Lung (tissue), 12 donors: ENCODE results near the gene TMEM239. TPM values are rescaled to one million over a fixed set of nuclear protein-coding genes. Genes with fewer than 3 reads are reported as not detected.

Experiments
- ATAC-seq: fragments of 200-7000 bp; cut with Tn5 transposase; one replicate; pipeline ENCODE4 v1.9.1; 2020; ENCODE audit warnings: moderate number of reproducible peaks; ENCODE audit not compliant: insufficient read depth, low FRiP score
- DNase-seq, 3 donors: peaks; one replicate each; pipeline ENCODE4 v3.0.0-alpha.2; 2013 to 2017
- H3K27ac ChIP-seq, 2 donors: one replicate each; pipeline ENCODE4 v1.5.1; 2013; ENCODE audit warnings: mild to moderate bottlenecking in 2 of 2, moderate library complexity in 2 of 2, control low read depth in 1 of 2, inconsistent platforms in 1 of 2, low read depth in 1 of 2, low read length in 1 of 2
- H3K27me3 ChIP-seq, 3 donors: one replicate each; pipeline ENCODE4 v1.5.1; 2013; ENCODE audit warnings: low read length in 2 of 3; ENCODE audit not compliant: control insufficient read depth in 3 of 3, insufficient read depth in 3 of 3
- H3K36me3 ChIP-seq, 4 donors: one replicate each; pipeline ENCODE4 v1.5.1; 2013; ENCODE audit warnings: low read length in 4 of 4, mild to moderate bottlenecking in 1 of 4, moderate library complexity in 1 of 4; ENCODE audit not compliant: control insufficient read depth in 4 of 4, insufficient read depth in 4 of 4
- H3K4me1 ChIP-seq, 5 donors: one replicate each; pipeline ENCODE4 v1.5.1; 2013; ENCODE audit warnings: low read length in 5 of 5, mild to moderate bottlenecking in 2 of 5, moderate library complexity in 1 of 5; ENCODE audit not compliant: control insufficient read depth in 5 of 5, insufficient read depth in 5 of 5
- H3K4me3 ChIP-seq: one replicate; pipeline ENCODE4 v1.5.1; 2013; ENCODE audit warnings: mild to moderate bottlenecking, control low read depth, moderate library complexity
- H3K9ac ChIP-seq, 2 donors: one replicate each; pipeline ENCODE4 v1.5.1; 2013; ENCODE audit warnings: low read length in 2 of 2, control low read depth in 1 of 2; ENCODE audit not compliant: insufficient read depth in 1 of 2
- H3K9me3 ChIP-seq, 4 donors: one replicate each; pipeline ENCODE4 v1.5.1; 2013; ENCODE audit warnings: low read length in 3 of 4, mild to moderate bottlenecking in 1 of 4, moderate library complexity in 1 of 4; ENCODE audit not compliant: control insufficient read depth in 4 of 4, insufficient read depth in 3 of 4
- WGBS, 2 donors: extraction: QIAGEN DNeasy Blood & Tissue Kit; methylation state at CpG; one replicate each; pipeline ENCODE4 v1.1.7; 2013; 5-methylcytosine and 5-hydroxymethylcytosine counted together
- polyA plus RNA-seq, 2 donors: library from polyadenylated mRNA; stranded (reverse); fragments of 200-250 nt; gene quantifications; one replicate each; pipeline ENCODE4 v1.2.1, GENCODE V29; 2013
- total RNA-seq, 2 donors: library from RNA; depleted of rRNA in 1 of 2; stranded (reverse); fragments of >200 nt in 1 of 2; gene quantifications; one replicate each; pipeline ENCODE4 v1.2.1, GENCODE V29; 2014 to 2021
- TF ChIP-seq, protein P1 (sequence below): IDR thresholded peaks from 2 replicates; pipeline ENCODE4 v1.5.1; 2012; ENCODE audit warnings: mild to moderate bottlenecking; ENCODE audit errors: control extremely low read depth, extremely low read depth
- donor health status: control.
- donor health status: control.
- donor health status: Bipolar disorder and iron deficiency.
- donor health status: healthy.
- donor health status: DM: yes; HTN: yes; CAD: no.

Gene TMEM239
- total and polyA plus RNA-seq, 4 donors = not detected

DNA sequence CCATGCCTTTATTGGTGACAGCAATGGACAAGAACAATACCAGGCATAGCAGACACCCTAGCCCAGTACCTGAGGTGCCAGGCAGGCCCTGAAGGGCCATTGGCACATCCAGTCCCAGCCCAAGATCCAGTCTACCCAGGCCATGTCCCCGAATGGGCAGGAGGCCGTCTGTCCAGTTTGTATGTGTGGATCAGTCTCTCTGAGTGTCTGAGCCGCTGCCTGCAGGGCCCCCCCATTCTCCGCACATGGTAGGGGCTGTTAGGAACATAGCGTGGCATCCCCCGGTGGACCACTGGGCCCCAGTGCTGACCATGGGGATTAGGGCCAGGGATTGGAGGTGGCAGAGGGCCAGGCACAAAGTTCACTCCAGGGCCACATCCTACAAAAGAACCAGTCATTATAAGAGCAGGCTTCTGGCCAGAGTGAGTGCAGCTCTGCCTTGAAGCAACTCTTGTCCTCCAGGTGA lies 19.2 kb downstream of the TMEM239 start:
- Histone ChIP-seq H3K27me3 (no peaks in the 10 kb centered on the region), H3K36me3 (peaks cover 0 to 10% (median 6%) of the 10 kb centered on the region in 4 donors), H3K9ac (no peak overlapping the region), H3K27ac (no peak overlapping the region), H3K4me3 (no peak overlapping the region), H3K4me1 (peaks cover 0 to 11% (median 6%) of the 10 kb centered on the region in 5 donors), H3K9me3 (no peaks in the 10 kb centered on the region)
- TF ChIP-seq, protein P1, sequence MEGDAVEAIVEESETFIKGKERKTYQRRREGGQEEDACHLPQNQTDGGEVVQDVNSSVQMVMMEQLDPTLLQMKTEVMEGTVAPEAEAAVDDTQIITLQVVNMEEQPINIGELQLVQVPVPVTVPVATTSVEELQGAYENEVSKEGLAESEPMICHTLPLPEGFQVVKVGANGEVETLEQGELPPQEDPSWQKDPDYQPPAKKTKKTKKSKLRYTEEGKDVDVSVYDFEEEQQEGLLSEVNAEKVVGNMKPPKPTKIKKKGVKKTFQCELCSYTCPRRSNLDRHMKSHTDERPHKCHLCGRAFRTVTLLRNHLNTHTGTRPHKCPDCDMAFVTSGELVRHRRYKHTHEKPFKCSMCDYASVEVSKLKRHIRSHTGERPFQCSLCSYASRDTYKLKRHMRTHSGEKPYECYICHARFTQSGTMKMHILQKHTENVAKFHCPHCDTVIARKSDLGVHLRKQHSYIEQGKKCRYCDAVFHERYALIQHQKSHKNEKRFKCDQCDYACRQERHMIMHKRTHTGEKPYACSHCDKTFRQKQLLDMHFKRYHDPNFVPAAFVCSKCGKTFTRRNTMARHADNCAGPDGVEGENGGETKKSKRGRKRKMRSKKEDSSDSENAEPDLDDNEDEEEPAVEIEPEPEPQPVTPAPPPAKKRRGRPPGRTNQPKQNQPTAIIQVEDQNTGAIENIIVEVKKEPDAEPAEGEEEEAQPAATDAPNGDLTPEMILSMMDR = no peak
- 94 to 98% methylated on average over 6 of the region's 6 CpGs for WGBS, 2 donors
- no peak for DNase-seq
- ATAC-seq = no peak

DNA sequence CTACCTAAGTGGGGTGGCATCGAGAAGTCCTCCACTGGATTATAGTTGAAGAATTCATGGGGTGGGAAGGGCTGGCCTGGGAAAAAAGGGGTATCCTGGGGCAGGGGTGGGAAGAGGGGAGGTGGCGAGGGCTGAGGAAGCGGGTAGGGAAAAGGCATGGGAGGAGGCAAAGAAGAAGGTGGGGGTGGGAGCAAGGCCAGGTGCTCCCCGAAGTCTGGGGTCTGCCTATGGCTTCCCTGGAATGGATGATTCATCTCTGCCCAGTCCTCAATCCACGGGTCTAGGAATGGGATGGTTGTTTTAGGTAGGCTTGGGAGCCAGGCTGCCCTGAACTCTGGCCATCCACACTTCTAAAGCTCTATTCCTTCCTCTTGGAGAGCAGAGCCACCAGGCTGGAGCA lies 19.9 kb downstream of the TMEM239 start:
- no peaks in the 10 kb centered on the region for H3K9me3 ChIP-seq
- no peak overlapping the region for H3K27ac ChIP-seq
- ATAC-seq (no peak), DNase-seq (no peak)
- no peak overlapping the region for H3K4me3 ChIP-seq
- no peaks in the 10 kb centered on the region for H3K27me3 ChIP-seq
- H3K36me3 ChIP-seq = peaks cover 0 to 10% (median 6%) of the 10 kb centered on the region in 4 donors
- peaks cover 0 to 11% (median 6%) of the 10 kb centered on the region in 5 donors for H3K4me1 ChIP-seq
- H3K9ac ChIP-seq = no peak overlapping the region
- 91 to 95% methylated on average over 5 of the region's 5 CpGs for WGBS, 2 donors
- TF ChIP-seq, protein P1 = no peak

DNA sequence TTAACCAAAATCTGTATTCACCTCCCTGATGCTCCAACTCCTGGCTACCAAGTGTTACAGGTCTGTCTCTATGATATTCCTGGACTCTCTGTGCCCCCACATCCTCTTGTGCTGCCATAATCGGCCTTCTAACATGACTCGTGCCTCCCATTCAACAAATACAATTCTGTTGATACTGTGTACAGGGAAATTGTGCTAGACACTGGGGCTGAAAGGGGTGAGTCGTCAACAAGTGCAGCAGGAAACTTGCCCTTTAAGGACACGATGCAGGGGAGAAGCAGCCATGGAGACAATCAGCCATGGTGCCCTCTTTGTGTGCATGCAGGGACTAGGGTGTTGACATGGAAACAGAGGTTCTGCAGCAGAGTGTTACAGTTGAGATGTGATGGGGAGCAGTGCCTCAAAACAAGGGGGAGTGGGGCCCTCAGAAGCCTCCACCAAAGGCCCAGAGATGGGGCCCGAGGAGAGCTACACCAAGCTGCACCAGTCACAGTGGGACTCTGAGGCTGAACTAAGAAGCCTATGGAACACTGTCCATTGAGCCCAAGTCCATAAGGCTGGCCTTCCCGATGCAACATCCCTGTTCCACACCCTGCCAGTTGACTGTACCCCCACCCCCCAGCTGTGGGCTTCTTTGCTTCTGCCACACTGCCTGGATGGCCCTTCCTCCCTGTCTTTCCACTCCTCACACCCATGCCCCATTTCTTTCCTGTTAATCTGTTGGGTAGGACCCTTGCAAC lies 21.2 kb downstream of the TMEM239 start:
- H3K36me3 ChIP-seq = peaks cover 0 to 10% (median 6%) of the 10 kb centered on the region in 4 donors
- peaks cover 2 to 16% (median 6%) of the 10 kb centered on the region in 5 donors for H3K4me1 ChIP-seq
- H3K27ac ChIP-seq = no peak overlapping the region
- ATAC-seq (no peak), DNase-seq (no peak)
- TF ChIP-seq, protein P1 = no peak
- H3K4me3 ChIP-seq = no peak overlapping the region
- no peak overlapping the region for H3K9ac ChIP-seq
- no peaks in the 10 kb centered on the region for H3K27me3 ChIP-seq
- no peaks in the 10 kb centered on the region for H3K9me3 ChIP-seq
- 86 to 88% methylated on average over 6 of the region's 6 CpGs for WGBS, 2 donors
